PC-3 (cell line): ENCODE results near the gene ZNF91. TPM values are rescaled to one million over a fixed set of nuclear protein-coding genes. Genes with fewer than 3 reads are reported as not detected.

Source experiments
- ATAC-seq: fragments of 200-7000 bp; cut with Tn5 transposase; 2 replicates; pipeline ENCODE4 v1.9.1; 2020; ENCODE audit warnings: mild to moderate bottlenecking, moderate library complexity
- BruUV-seq: library from RNA; stranded (reverse); fragments of 400-500 nt; replicated peaks from 2 replicates; lab custom pipeline; 2021; lab: Mats Ljungman, UMichigan
- CTCF ChIA-PET: fragments of 300-600 bp; sonication (Branson Sonifier 250); formaldehyde crosslinking; loops from one replicate; lab custom pipeline; 2022; ENCODE audit warnings: antibody characterized with exemption; lab: Charles Lee
- POLR2A ChIA-PET: fragments of 300-600 bp; sonication (Branson Sonifier 250); formaldehyde crosslinking; loops from one replicate; lab custom pipeline; 2022; ENCODE audit warnings: antibody characterized with exemption; ENCODE audit not compliant: unreplicated experiment; lab: Charles Lee
- DNase-seq: peaks from one replicate; pipeline ENCODE4 v3.0.0-alpha.2; 2015
- H2AFZ ChIP-seq: fragments of 300-600 bp; sonication (generic); 2 replicates; pipeline ENCODE4 v1.6.0; 2016; ENCODE audit warnings: antibody characterized with exemption, low read length
- H3F3A ChIP-seq: fragments of 300-600 bp; sonication (generic); one replicate; pipeline ENCODE4 v1.6.0; 2017; ENCODE audit warnings: antibody characterized with exemption, low read length, control low read depth, mild to moderate bottlenecking; ENCODE audit not compliant: unreplicated experiment
- H3K27ac ChIP-seq: fragments of 300-600 bp; sonication (generic); 2 replicates; pipeline ENCODE4 v1.5.1; 2016; ENCODE audit warnings: mild to moderate bottlenecking, low read length
- H3K27me3 ChIP-seq: fragments of 300-600 bp; sonication (generic); 2 replicates; pipeline ENCODE4 v1.6.1; 2016; ENCODE audit warnings: low read length, mixed read lengths
- H3K36me3 ChIP-seq: fragments of 300-600 bp; sonication (generic); 2 replicates; pipeline ENCODE4 v1.6.1; 2016; ENCODE audit warnings: low read depth, mixed run types, low read length, mixed read lengths
- H3K4me1 ChIP-seq: fragments of 300-600 bp; sonication (generic); 2 replicates; pipeline ENCODE4 v1.5.1; 2016; ENCODE audit warnings: low read length; ENCODE audit not compliant: insufficient read depth
- H3K4me2 ChIP-seq: fragments of 300-600 bp; sonication (generic); 2 replicates; pipeline ENCODE4 v1.6.0; 2016; ENCODE audit warnings: low read length
- H3K4me3 ChIP-seq: fragments of 300-600 bp; sonication (generic); 2 replicates; pipeline ENCODE4 v1.5.1; 2016; ENCODE audit warnings: mild to moderate bottlenecking, low read length, mixed read lengths
- H3K79me2 ChIP-seq: fragments of 300-600 bp; sonication (generic); 2 replicates; pipeline ENCODE4 v1.6.1; 2017; ENCODE audit warnings: low read length, mixed read lengths
- H3K9ac ChIP-seq: fragments of 300-600 bp; sonication (generic); 2 replicates; pipeline ENCODE4 v1.6.0; 2016; ENCODE audit warnings: mild to moderate bottlenecking, low read length
- H3K9me2 ChIP-seq: fragments of 300-600 bp; sonication (generic); replicated peaks from 2 replicates; pipeline ENCODE4 v1.6.1; 2016; ENCODE audit warnings: mixed run types, low read length, mixed read lengths
- H3K9me3 ChIP-seq: fragments of 300-600 bp; sonication (generic); 2 replicates; pipeline ENCODE4 v1.6.1; 2016; ENCODE audit warnings: low read length, mixed read lengths
- H4K20me1 ChIP-seq: fragments of 300-600 bp; sonication (generic); 2 replicates; pipeline ENCODE4 v1.6.1; 2016; ENCODE audit warnings: low read length, mixed read lengths
- EZH2 ChIP-seq: fragments of 300-600 bp; sonication (generic); IDR thresholded peaks from one replicate; pipeline ENCODE4 v1.6.1; 2017; ENCODE audit warnings: antibody characterized with exemption, mild to moderate bottlenecking, low read length; ENCODE audit not compliant: unreplicated experiment
- EZH2phosphoT487 ChIP-seq: fragments of 300-600 bp; sonication (generic); IDR thresholded peaks from 2 replicates; pipeline ENCODE4 v1.6.1; 2018; ENCODE audit warnings: mild to moderate bottlenecking, antibody characterized with exemption, low read length, borderline replicate concordance
- intact Hi-C: fragments of 100-400 bp; cut with micrococcal nuclease; formaldehyde crosslinking; loops from 2 replicates; pipeline ENCODE4 v1.9.0; 2023
- total RNA-seq: library from RNA; depleted of rRNA; stranded (reverse); fragments of >200 nt; gene quantifications from 2 replicates; pipeline ENCODE4 v1.2.3, GENCODE V29; 2014
- TF ChIP-seq, protein P1 (sequence below): fragments of 300-600 bp; sonication (generic); conservative IDR thresholded peaks from 2 replicates; pipeline ENCODE4 v1.5.1; 2017; ENCODE audit warnings: antibody characterized with exemption, low read depth, mild to moderate bottlenecking, low read length

ZNF91 gene
- total RNA-seq, 1 experiment from 2014 or later: 22.2 TPM

DNA sequence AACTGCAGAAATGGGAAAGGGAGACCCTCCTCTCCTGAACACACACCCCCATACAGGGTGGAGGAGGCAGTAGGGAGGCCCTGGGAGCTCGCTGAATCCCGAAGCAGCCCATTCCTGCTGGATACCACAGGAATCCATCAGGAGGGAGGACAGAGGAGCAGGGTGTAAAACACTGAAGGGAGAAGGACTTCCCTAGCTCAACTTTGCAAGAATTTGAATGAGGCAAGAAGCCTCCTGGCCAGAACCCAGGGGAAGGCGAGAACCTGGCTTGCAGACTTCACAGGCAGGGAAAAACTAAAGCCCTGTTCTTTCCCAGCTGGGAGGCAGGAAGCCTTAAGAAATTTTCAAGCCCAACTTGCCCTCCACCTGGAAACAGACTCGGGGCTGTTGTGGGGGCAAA, 43.5 kb downstream of the ZNF91 start:
- Histone ChIP-seq H3K9me2 (no peaks in the 10 kb centered on the region), H3K9me3 (peaks cover 81% of the 10 kb centered on the region), H3F3A (no peaks in the 10 kb centered on the region), H3K9ac (no peak overlapping the region), H4K20me1 (no peaks in the 10 kb centered on the region), H3K27ac (no peak overlapping the region), H3K27me3 (no peaks in the 10 kb centered on the region), H3K36me3 (peaks cover 96% of the 10 kb centered on the region), H3K4me3 (no peak overlapping the region), H2AFZ (no peak overlapping the region), H3K4me2 (no peak overlapping the region), H3K79me2 (peaks cover 80% of the 10 kb centered on the region), H3K4me1 (no peaks in the 10 kb centered on the region)
- ATAC-seq: no peak
- CTCF ChIA-PET: no interaction called here
- TF ChIP-seq EZH2: no peak
- TF ChIP-seq, protein P1, sequence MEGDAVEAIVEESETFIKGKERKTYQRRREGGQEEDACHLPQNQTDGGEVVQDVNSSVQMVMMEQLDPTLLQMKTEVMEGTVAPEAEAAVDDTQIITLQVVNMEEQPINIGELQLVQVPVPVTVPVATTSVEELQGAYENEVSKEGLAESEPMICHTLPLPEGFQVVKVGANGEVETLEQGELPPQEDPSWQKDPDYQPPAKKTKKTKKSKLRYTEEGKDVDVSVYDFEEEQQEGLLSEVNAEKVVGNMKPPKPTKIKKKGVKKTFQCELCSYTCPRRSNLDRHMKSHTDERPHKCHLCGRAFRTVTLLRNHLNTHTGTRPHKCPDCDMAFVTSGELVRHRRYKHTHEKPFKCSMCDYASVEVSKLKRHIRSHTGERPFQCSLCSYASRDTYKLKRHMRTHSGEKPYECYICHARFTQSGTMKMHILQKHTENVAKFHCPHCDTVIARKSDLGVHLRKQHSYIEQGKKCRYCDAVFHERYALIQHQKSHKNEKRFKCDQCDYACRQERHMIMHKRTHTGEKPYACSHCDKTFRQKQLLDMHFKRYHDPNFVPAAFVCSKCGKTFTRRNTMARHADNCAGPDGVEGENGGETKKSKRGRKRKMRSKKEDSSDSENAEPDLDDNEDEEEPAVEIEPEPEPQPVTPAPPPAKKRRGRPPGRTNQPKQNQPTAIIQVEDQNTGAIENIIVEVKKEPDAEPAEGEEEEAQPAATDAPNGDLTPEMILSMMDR: no peak
- no peak for TF ChIP-seq EZH2phosphoT487
- intact Hi-C loops: no loop called here
- BruUV-seq: no TSS peak
- no peak for DNase-seq
- POLR2A ChIA-PET: no interaction called here

DNA sequence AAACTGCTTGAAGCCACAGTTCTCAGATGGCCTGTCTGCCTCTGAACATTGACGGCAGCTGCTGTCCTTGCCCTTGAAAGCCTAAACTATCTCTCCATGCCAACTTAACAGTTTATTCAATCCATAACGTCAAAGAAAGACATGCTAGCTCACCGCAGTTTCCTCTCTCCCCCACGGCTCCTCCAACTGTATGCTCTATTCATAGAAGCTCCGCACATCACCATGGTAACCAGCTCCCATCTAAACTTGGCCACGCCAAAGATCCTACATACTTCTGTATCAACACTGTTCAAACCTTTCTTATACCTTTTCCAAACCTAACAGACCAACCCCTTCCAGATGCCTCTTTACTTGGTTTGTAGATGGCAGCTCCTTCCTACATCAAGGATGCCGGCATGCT, 48.6 kb downstream of the ZNF91 start:
- TF ChIP-seq, protein P1: no peak
- TF ChIP-seq EZH2phosphoT487: no peak
- no peak for TF ChIP-seq EZH2
- CTCF ChIA-PET: no interaction called here
- peaks cover 61% of the 10 kb centered on the region for H3K79me2 ChIP-seq
- ATAC-seq: no peak
- H3F3A ChIP-seq: no peaks in the 10 kb centered on the region
- intact Hi-C loops: no loop called here
- H3K9me2 ChIP-seq: no peaks in the 10 kb centered on the region
- H3K4me2 ChIP-seq: no peak overlapping the region
- peaks cover 93% of the 10 kb centered on the region for H3K36me3 ChIP-seq
- H4K20me1 ChIP-seq: no peaks in the 10 kb centered on the region
- H3K4me3 ChIP-seq: no peak overlapping the region
- H3K9ac ChIP-seq: no peak overlapping the region
- H3K27ac ChIP-seq: no peak overlapping the region
- no peaks in the 10 kb centered on the region for H3K4me1 ChIP-seq
- DNase-seq: no peak
- H3K9me3 ChIP-seq: peaks cover 35% of the 10 kb centered on the region
- H3K27me3 ChIP-seq: no peaks in the 10 kb centered on the region
- BruUV-seq: no TSS peak
- POLR2A ChIA-PET: no interaction called here
- no peak overlapping the region for H2AFZ ChIP-seq

DNA sequence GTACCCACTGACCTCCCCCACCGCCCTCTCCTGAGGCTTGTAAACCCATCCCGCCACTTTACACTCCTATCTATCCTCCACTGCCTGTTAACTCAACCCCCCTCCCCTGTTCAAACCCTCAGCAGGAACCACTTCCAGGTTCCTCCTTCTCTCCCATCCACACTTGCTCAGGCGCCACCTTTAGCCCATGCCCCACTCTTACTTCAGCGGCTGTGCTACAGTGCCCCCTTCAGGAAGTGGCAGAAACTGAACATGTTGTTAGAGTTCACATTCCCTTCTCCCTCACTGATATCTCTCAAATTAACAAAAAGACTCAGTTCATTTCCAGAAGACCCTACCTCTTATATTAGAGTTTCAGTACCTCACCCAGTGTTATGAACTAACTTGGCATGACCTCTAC, 49.4 kb downstream of the ZNF91 start:
- ChIA-PET CTCF (no interaction called here), POLR2A (no interaction called here)
- ATAC-seq (no peak), DNase-seq (no peak)
- H3K27ac ChIP-seq: no peak overlapping the region
- no peaks in the 10 kb centered on the region for H4K20me1 ChIP-seq
- intact Hi-C loops: no loop called here
- BruUV-seq: no TSS peak
- no peaks in the 10 kb centered on the region for H3K27me3 ChIP-seq
- no peak overlapping the region for H2AFZ ChIP-seq
- TF ChIP-seq EZH2phosphoT487: no peak
- TF ChIP-seq, protein P1: peak; percentile 39; the same call in 1 of the 2 replicates
- peaks cover 64% of the 10 kb centered on the region for H3K79me2 ChIP-seq
- no peaks in the 10 kb centered on the region for H3K4me1 ChIP-seq
- H3K4me3 ChIP-seq: no peak overlapping the region
- no peaks in the 10 kb centered on the region for H3K9me2 ChIP-seq
- peaks cover 93% of the 10 kb centered on the region for H3K36me3 ChIP-seq
- peaks cover 28% of the 10 kb centered on the region for H3K9me3 ChIP-seq
- no peak overlapping the region for H3K9ac ChIP-seq
- no peak overlapping the region for H3K4me2 ChIP-seq
- H3F3A ChIP-seq: no peaks in the 10 kb centered on the region
